Duodenal mucosa (tissue), 2 donors: ENCODE data around the gene FARS2.

Experiments
- H3K27ac ChIP-seq: one replicate; pipeline ENCODE4 v1.7.0; 2013; ENCODE audit warnings: low read depth, low read length
- H3K27me3 ChIP-seq, 2 donors: one replicate each; pipeline ENCODE4 v1.7.0; 2013; ENCODE audit warnings: low read length in 2 of 2, control low read depth in 1 of 2; ENCODE audit not compliant: insufficient read depth in 2 of 2, control insufficient read depth in 1 of 2
- H3K36me3 ChIP-seq, 2 donors: one replicate each; pipeline ENCODE4 v1.7.0; 2013; ENCODE audit warnings: low read length in 2 of 2, control low read depth in 1 of 2; ENCODE audit not compliant: insufficient read depth in 2 of 2, control insufficient read depth in 1 of 2
- H3K4me1 ChIP-seq, 2 donors: one replicate each; pipeline ENCODE4 v1.7.0; 2013; ENCODE audit warnings: low read length in 2 of 2, control low read depth in 1 of 2; ENCODE audit not compliant: insufficient read depth in 2 of 2, control insufficient read depth in 1 of 2
- H3K4me3 ChIP-seq, 2 donors: one replicate each; pipeline ENCODE4 v1.7.0; 2013; ENCODE audit warnings: low read length in 2 of 2, low read depth in 1 of 2
- H3K9ac ChIP-seq, 2 donors: one replicate each; pipeline ENCODE4 v1.7.0; 2013; ENCODE audit warnings: low read length in 2 of 2, low read depth in 1 of 2
- H3K9me3 ChIP-seq, 2 donors: one replicate each; pipeline ENCODE4 v1.7.0; 2013; ENCODE audit warnings: low read length in 2 of 2, control low read depth in 1 of 2; ENCODE audit not compliant: control insufficient read depth in 1 of 2

FARS2 gene

GRCh38 chr6:5282191-5282623 is 20.9 kb downstream of the FARS2 start:
- H3K27ac ChIP-seq = no peak overlapping the region
- no peaks in the 10 kb centered on the region for H3K27me3 ChIP-seq
- no peak overlapping the region for H3K9ac ChIP-seq

GRCh38 chr6:5285081-5285480 is 23.8 kb downstream of the FARS2 start:
- peaks cover 0 to 5% of the 10 kb centered on the region in 2 donors for H3K4me1 ChIP-seq
- H3K27me3 ChIP-seq = no peaks in the 10 kb centered on the region
- H3K36me3 ChIP-seq = no peaks in the 10 kb centered on the region
- no peak overlapping the region for H3K9ac ChIP-seq
- H3K27ac ChIP-seq = no peak overlapping the region
- H3K4me3 ChIP-seq = no peak overlapping the region
- H3K9me3 ChIP-seq = no peaks in the 10 kb centered on the region

More at GRCh38 chr6:5282191-5282623, 20.9 kb downstream of the FARS2 start:
- no peaks in the 10 kb centered on the region for H3K4me1 ChIP-seq
- H3K36me3 ChIP-seq = peaks cover 0 to 4% of the 10 kb centered on the region in 2 donors
- H3K9me3 ChIP-seq = no peaks in the 10 kb centered on the region
- H3K4me3 ChIP-seq = no peak overlapping the region

GRCh38 chr6:5285526-5285925 is 24.2 kb downstream of the FARS2 start:
- H3K9me3 ChIP-seq = no peaks in the 10 kb centered on the region
- H3K4me1 ChIP-seq = peaks cover 0 to 5% of the 10 kb centered on the region in 2 donors
- no peaks in the 10 kb centered on the region for H3K27me3 ChIP-seq
- no peak overlapping the region for H3K4me3 ChIP-seq
- no peak overlapping the region for H3K9ac ChIP-seq
- no peaks in the 10 kb centered on the region for H3K36me3 ChIP-seq
- no peak overlapping the region for H3K27ac ChIP-seq

- Histone ChIP-seq H3K9me3 (no peaks in the 10 kb centered on the region), H3K4me3 (no peak overlapping the region), H3K36me3 (no peaks in the 10 kb centered on the region), H3K27ac (no peak overlapping the region), H3K9ac (no peak overlapping the region), H3K27me3 (no peaks in the 10 kb centered on the region), H3K4me1 (peaks cover 0 to 5% of the 10 kb centered on the region in 2 donors)
These were observed 25.5 kb downstream of the FARS2 start for GRCh38 chr6:5286780-5287179.

GRCh38 chr6:5287205-5287965 is 26.1 kb downstream of the FARS2 start:
- Histone ChIP-seq H3K9ac (no peak overlapping the region), H3K9me3 (no peaks in the 10 kb centered on the region), H3K27me3 (no peaks in the 10 kb centered on the region), H3K4me3 (no peak overlapping the region), H3K27ac (no peak overlapping the region), H3K4me1 (peaks cover 0 to 5% of the 10 kb centered on the region in 2 donors), H3K36me3 (no peaks in the 10 kb centered on the region)

GRCh38 chr6:5287966-5288297 is 26.6 kb downstream of the FARS2 start:
- no peaks in the 10 kb centered on the region for H3K36me3 ChIP-seq
- H3K4me1 ChIP-seq = peaks cover 0 to 5% of the 10 kb centered on the region in 2 donors
- H3K27me3 ChIP-seq = no peaks in the 10 kb centered on the region
- no peak overlapping the region for H3K9ac ChIP-seq
- H3K4me3 ChIP-seq = no peak overlapping the region
- H3K9me3 ChIP-seq = no peaks in the 10 kb centered on the region
- H3K27ac ChIP-seq = no peak overlapping the region

- H3K4me1 ChIP-seq = peaks cover 8 to 14% of the 10 kb centered on the region in 2 donors
- H3K9me3 ChIP-seq = no peaks in the 10 kb centered on the region
- H3K36me3 ChIP-seq = no peaks in the 10 kb centered on the region
- H3K27me3 ChIP-seq = no peaks in the 10 kb centered on the region
- H3K9ac ChIP-seq = no peak overlapping the region
- H3K4me3 ChIP-seq = no peak overlapping the region
- no peak overlapping the region for H3K27ac ChIP-seq
These were observed 28.8 kb downstream of the FARS2 start for GRCh38 chr6:5290097-5290496.

- Histone ChIP-seq H3K9me3 (no peaks in the 10 kb centered on the region), H3K4me3 (no peak overlapping the region), H3K27ac (no peak overlapping the region), H3K36me3 (no peaks in the 10 kb centered on the region), H3K27me3 (no peaks in the 10 kb centered on the region), H3K4me1 (peaks cover 8 to 14% of the 10 kb centered on the region in 2 donors), H3K9ac (no peak overlapping the region)
These were observed 29.2 kb downstream of the FARS2 start for GRCh38 chr6:5290500-5290899.

- peaks cover 0 to 3% of the 10 kb centered on the region in 2 donors for H3K36me3 ChIP-seq
- no peaks in the 10 kb centered on the region for H3K27me3 ChIP-seq
- H3K9me3 ChIP-seq = no peaks in the 10 kb centered on the region
- H3K27ac ChIP-seq = no peak overlapping the region
- no peak overlapping the region for H3K4me3 ChIP-seq
- H3K4me1 ChIP-seq = peaks cover 8 to 14% of the 10 kb centered on the region in 2 donors
- no peak overlapping the region for H3K9ac ChIP-seq
These were observed 30.8 kb downstream of the FARS2 start for GRCh38 chr6:5292154-5292553.

- Histone ChIP-seq H3K36me3 (peaks cover 0 to 3% of the 10 kb centered on the region in 2 donors), H3K4me1 (peaks cover 3 to 14% of the 10 kb centered on the region in 2 donors), H3K27me3 (no peaks in the 10 kb centered on the region), H3K27ac (no peak overlapping the region), H3K9ac (no peak overlapping the region), H3K9me3 (no peaks in the 10 kb centered on the region), H3K4me3 (no peak overlapping the region)
These were observed 32.4 kb downstream of the FARS2 start for GRCh38 chr6:5293692-5294091.
